MCF 10A (cell line): ENCODE measurements around the gene MORC3. TPM values are rescaled to one million over a fixed set of nuclear protein-coding genes. Genes with fewer than 3 reads are reported as not detected.

Experiments
- BruUV-seq: library from RNA; stranded (reverse); fragments of 400-500 nt; replicated peaks from 2 replicates; lab custom pipeline; 2021; lab: Mats Ljungman, UMichigan
- CTCF ChIA-PET: fragments of 300-600 bp; sonication (Branson Sonifier 250); formaldehyde crosslinking; extraction: SDS; loops from one replicate; lab custom pipeline; 2021; ENCODE audit warnings: antibody characterized with exemption, inconsistent platforms; lab: Yijun Ruan, JAX
- POLR2A ChIA-PET: fragments of 300-600, 350-650 bp; sonication (Branson Sonifier 250); formaldehyde crosslinking; extraction: SDS; loops from one replicate; lab custom pipeline; 2020; ENCODE audit warnings: antibody characterized with exemption, inconsistent platforms; lab: Yijun Ruan, JAX
- DNase-seq: peaks from one replicate; pipeline ENCODE4 v3.0.0-alpha.2; 2018; ENCODE audit not compliant: unreplicated experiment
- H3K27ac Mint-ChIP-seq: one replicate; pipeline ENCODE4 v1.8.0; 2022; ENCODE audit warnings: mild to moderate bottlenecking, low read depth, mixed read lengths; ENCODE audit not compliant: unreplicated experiment
- H3K27me3 Mint-ChIP-seq: one replicate; pipeline ENCODE4 v1.8.0; 2022; ENCODE audit warnings: mixed read lengths; ENCODE audit not compliant: insufficient read depth, unreplicated experiment
- H3K36me3 Mint-ChIP-seq: one replicate; pipeline ENCODE4 v1.8.0; 2022; ENCODE audit warnings: mild to moderate bottlenecking, moderate library complexity, mixed read lengths; ENCODE audit not compliant: insufficient read depth, unreplicated experiment
- H3K4me1 Mint-ChIP-seq: one replicate; pipeline ENCODE4 v1.8.0; 2022; ENCODE audit warnings: mixed read lengths; ENCODE audit not compliant: insufficient read depth, unreplicated experiment
- H3K4me3 Mint-ChIP-seq: one replicate; pipeline ENCODE4 v1.8.0; 2022; ENCODE audit warnings: mild to moderate bottlenecking, moderate library complexity, mixed read lengths; ENCODE audit not compliant: unreplicated experiment
- H3K9me3 Mint-ChIP-seq: one replicate; pipeline ENCODE4 v1.8.0; 2022; ENCODE audit warnings: mixed read lengths; ENCODE audit not compliant: unreplicated experiment
- intact Hi-C: fragments of 100-400 bp; cut with micrococcal nuclease; formaldehyde crosslinking; loops from 2 replicates; pipeline ENCODE4 v1.14.1; 2022
- total RNA-seq: library from RNA; stranded (reverse); gene quantifications from 2 replicates; pipeline ENCODE4 v1.2.3, GENCODE V29; 2022
- TF ChIP-seq, protein P1 (sequence below): fragments of 200-600 bp; IDR thresholded peaks from one replicate; pipeline ENCODE4 v1.8.0; 2022; ENCODE audit warnings: antibody characterized with exemption, mild to moderate bottlenecking; ENCODE audit not compliant: unreplicated experiment

The MORC3 gene
- total RNA-seq, 1 experiment from 2014 or later: 31.1 TPM

GRCh38 chr21:36411301-36411700 lies 91.3 kb downstream of the MORC3 start:
- no peak for DNase-seq
- CTCF ChIA-PET: interaction anchor here (0.9 to 1.3 kb wide), 2 partner anchors 9 to 506 kb away, joined by 3 to 5 read pairs; no protein-coding TSS in a partner anchor
- Mint-ChIP-seq H3K36me3 (peaks cover 23% of the 10 kb centered on the region), H3K27ac (no peak overlapping the region), H3K27me3 (no peaks in the 10 kb centered on the region), H3K9me3 (no peaks in the 10 kb centered on the region), H3K4me1 (peaks cover 10% of the 10 kb centered on the region), H3K4me3 (no peak overlapping the region)
- POLR2A ChIA-PET: interaction anchor here (0.8 kb wide), 1 partner anchor 437 kb away, joined by 3 read pairs; no protein-coding TSS in a partner anchor
- TF ChIP-seq, protein P1, sequence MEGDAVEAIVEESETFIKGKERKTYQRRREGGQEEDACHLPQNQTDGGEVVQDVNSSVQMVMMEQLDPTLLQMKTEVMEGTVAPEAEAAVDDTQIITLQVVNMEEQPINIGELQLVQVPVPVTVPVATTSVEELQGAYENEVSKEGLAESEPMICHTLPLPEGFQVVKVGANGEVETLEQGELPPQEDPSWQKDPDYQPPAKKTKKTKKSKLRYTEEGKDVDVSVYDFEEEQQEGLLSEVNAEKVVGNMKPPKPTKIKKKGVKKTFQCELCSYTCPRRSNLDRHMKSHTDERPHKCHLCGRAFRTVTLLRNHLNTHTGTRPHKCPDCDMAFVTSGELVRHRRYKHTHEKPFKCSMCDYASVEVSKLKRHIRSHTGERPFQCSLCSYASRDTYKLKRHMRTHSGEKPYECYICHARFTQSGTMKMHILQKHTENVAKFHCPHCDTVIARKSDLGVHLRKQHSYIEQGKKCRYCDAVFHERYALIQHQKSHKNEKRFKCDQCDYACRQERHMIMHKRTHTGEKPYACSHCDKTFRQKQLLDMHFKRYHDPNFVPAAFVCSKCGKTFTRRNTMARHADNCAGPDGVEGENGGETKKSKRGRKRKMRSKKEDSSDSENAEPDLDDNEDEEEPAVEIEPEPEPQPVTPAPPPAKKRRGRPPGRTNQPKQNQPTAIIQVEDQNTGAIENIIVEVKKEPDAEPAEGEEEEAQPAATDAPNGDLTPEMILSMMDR: no peak
- BruUV-seq: no TSS peak
- intact Hi-C loops: no loop called here

GRCh38 chr21:36412916-36413315 lies 92.9 kb downstream of the MORC3 start:
- Mint-ChIP-seq H3K4me3 (no peak overlapping the region), H3K9me3 (no peaks in the 10 kb centered on the region), H3K27me3 (no peaks in the 10 kb centered on the region), H3K27ac (no peak overlapping the region), H3K36me3 (peaks cover 28% of the 10 kb centered on the region), H3K4me1 (peaks cover 3% of the 10 kb centered on the region)
- no peak for DNase-seq
- POLR2A ChIA-PET: no interaction called here
- intact Hi-C loops: no loop called here
- BruUV-seq: no TSS peak
- TF ChIP-seq, protein P1: no peak
- CTCF ChIA-PET: no interaction called here

GRCh38 chr21:36415375-36415774 lies 95.4 kb downstream of the MORC3 start:
- H3K9me3 Mint-ChIP-seq: no peaks in the 10 kb centered on the region
- H3K27me3 Mint-ChIP-seq: no peaks in the 10 kb centered on the region
- intact Hi-C loops: no loop called here
- no peak overlapping the region for H3K27ac Mint-ChIP-seq
- TF ChIP-seq, protein P1: no peak
- POLR2A ChIA-PET: no interaction called here
- no peak for DNase-seq
- BruUV-seq: no TSS peak
- no peak overlapping the region for H3K4me3 Mint-ChIP-seq
- H3K36me3 Mint-ChIP-seq: peaks cover 24% of the 10 kb centered on the region
- CTCF ChIA-PET: interaction anchor here (0.6 kb wide), 1 partner anchor 677 kb away, joined by 4 read pairs; no protein-coding TSS in a partner anchor
- no peaks in the 10 kb centered on the region for H3K4me1 Mint-ChIP-seq

DNA sequence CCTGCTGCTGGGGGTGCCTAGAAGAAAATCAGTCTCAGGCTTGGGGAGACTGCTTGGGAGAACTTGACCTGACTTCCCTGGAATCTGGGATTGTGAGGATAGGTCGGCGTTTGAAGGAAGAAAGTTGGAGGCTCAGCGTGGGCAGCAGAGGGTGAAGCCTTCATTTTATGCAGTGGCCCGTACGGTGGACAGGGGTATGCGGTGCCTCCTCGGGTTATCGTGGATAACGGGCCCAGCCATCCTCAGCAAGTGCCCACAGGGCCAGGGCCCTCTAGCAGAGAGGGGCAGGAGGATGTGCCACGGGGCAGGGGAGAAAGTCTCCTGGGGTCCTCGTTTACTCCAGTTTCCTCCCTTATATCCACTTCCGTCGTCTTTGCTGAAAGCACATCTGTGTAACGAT lies 99.2 kb downstream of the MORC3 start:
- BruUV-seq: no TSS peak
- H3K4me1 Mint-ChIP-seq: no peaks in the 10 kb centered on the region
- intact Hi-C loops: no loop called here
- H3K9me3 Mint-ChIP-seq: no peaks in the 10 kb centered on the region
- CTCF ChIA-PET: interaction anchor here (0.5 to 1.9 kb wide), 14 partner anchors 9 to 583 kb away, joined by 3 to 8 read pairs (median 4); partner anchors contain the start of gene CLDN14
- H3K4me3 Mint-ChIP-seq: no peak overlapping the region
- peaks cover 23% of the 10 kb centered on the region for H3K36me3 Mint-ChIP-seq
- POLR2A ChIA-PET: no interaction called here
- H3K27ac Mint-ChIP-seq: no peak overlapping the region
- no peak for DNase-seq
- TF ChIP-seq, protein P1: no peak
- no peaks in the 10 kb centered on the region for H3K27me3 Mint-ChIP-seq
